Keratinocyte (primary cell): ENCODE data around the gene KANSL1. TPM values are rescaled to one million over a fixed set of nuclear protein-coding genes. Genes with fewer than 3 reads are reported as not detected.
"Not testable (repeated sequence)": the region's sequence is repeated elsewhere in the genome, so short reads cannot be mapped to it uniquely, and the experiment has no call there.

Experiments used
- DNase-seq: peaks from one replicate; pipeline ENCODE4 v3.0.0-alpha.2; 2011; ENCODE audit warnings: low read depth, missing footprints, low spot score
- FAIRE-seq: peaks from 2 replicates; lab custom pipeline; 2011; peaks lifted over from hg19 to GRCh38; lab: Jason Lieb, UNC
- H2AFZ ChIP-seq: 2 replicates; pipeline ENCODE4 v1.6.0; 2012; ENCODE audit warnings: low read length, control low read depth, inconsistent platforms; ENCODE audit not compliant: control insufficient read depth
- H3K27ac ChIP-seq: 2 replicates; pipeline ENCODE4 v1.5.1; 2011; ENCODE audit warnings: low read length; ENCODE audit not compliant: control insufficient read depth, insufficient read depth
- H3K27me3 ChIP-seq: 3 replicates; pipeline ENCODE4 v1.6.0; 2011; ENCODE audit warnings: low read length; ENCODE audit not compliant: control insufficient read depth, insufficient read depth; ENCODE audit errors: extremely low read depth
- H3K36me3 ChIP-seq, 2 experiments: 2 replicates in 1 of 2; 3 replicates in 1 of 2; pipeline ENCODE4 v1.5.1; 2011; ENCODE audit warnings: low read length in 2 of 2, mild to moderate bottlenecking in 1 of 2; ENCODE audit not compliant: control insufficient read depth in 2 of 2, insufficient read depth in 2 of 2; ENCODE audit errors: extremely low read depth in 1 of 2
- H3K4me1 ChIP-seq: 3 replicates; pipeline ENCODE4 v1.5.1; 2011; ENCODE audit warnings: low read length; ENCODE audit not compliant: control insufficient read depth, insufficient read depth; ENCODE audit errors: extremely low read depth
- H3K4me2 ChIP-seq: 3 replicates; pipeline ENCODE4 v1.6.0; 2011; ENCODE audit warnings: low read depth, low read length; ENCODE audit not compliant: control insufficient read depth, insufficient read depth; ENCODE audit errors: extremely low read depth
- H3K4me3 ChIP-seq, 3 experiments: fragments of 200-600 bp in 1 of 3; sonication (generic) in 1 of 3; 2 replicates in 2 of 3; 3 replicates in 1 of 3; pipeline ENCODE4 v1.5.1; 2011 to 2016; ENCODE audit warnings: low read length in 3 of 3, mild to moderate bottlenecking in 3 of 3, control low read depth in 2 of 3, inconsistent platforms in 1 of 3, low read depth in 1 of 3, mixed read lengths in 1 of 3, mixed run types in 1 of 3, moderate library complexity in 1 of 3; ENCODE audit not compliant: control insufficient read depth in 2 of 3, insufficient read depth in 2 of 3; ENCODE audit errors: extremely low read depth in 1 of 3
- H3K79me2 ChIP-seq: 2 replicates; pipeline ENCODE4 v1.6.0; 2012; ENCODE audit warnings: low read length; ENCODE audit not compliant: control insufficient read depth, insufficient read depth
- H3K9ac ChIP-seq: 3 replicates; pipeline ENCODE4 v1.6.0; 2011; ENCODE audit warnings: low read length; ENCODE audit not compliant: control insufficient read depth, insufficient read depth; ENCODE audit errors: extremely low read depth
- H3K9me1 ChIP-seq: 3 replicates; pipeline ENCODE4 v1.6.0; 2011; ENCODE audit warnings: low read length; ENCODE audit not compliant: control insufficient read depth, insufficient read depth; ENCODE audit errors: extremely low read depth
- H3K9me3 ChIP-seq: 2 replicates; pipeline ENCODE4 v1.5.1; 2012; ENCODE audit warnings: low read depth, low read length; ENCODE audit not compliant: control insufficient read depth
- H4K20me1 ChIP-seq: 3 replicates; pipeline ENCODE4 v1.6.0; 2011; ENCODE audit warnings: low read length; ENCODE audit not compliant: control insufficient read depth, insufficient read depth; ENCODE audit errors: extremely low read depth
- CTCF ChIP-seq, 3 experiments: IDR thresholded peaks in 1 of 3; conservative IDR thresholded peaks in 1 of 3; optimal IDR thresholded peaks in 1 of 3; 2 replicates in 2 of 3; 3 replicates in 1 of 3; pipeline versions ENCODE3 to v1.5.1; 2011; ENCODE audit warnings: low read length in 3 of 3, mild to moderate bottlenecking in 3 of 3, moderate library complexity in 2 of 3, control low read depth in 1 of 3, inconsistent platforms in 1 of 3; ENCODE audit not compliant: insufficient read depth in 2 of 3; ENCODE audit errors: extremely low read depth in 1 of 3
- EZH2 ChIP-seq: IDR thresholded peaks from one replicate; pipeline ENCODE4 v1.6.1; 2012; ENCODE audit warnings: inconsistent platforms, mild to moderate bottlenecking, low read length, moderate library complexity
- dilution Hi-C: fragments of 300-500 bp; cut with MboI; formaldehyde crosslinking; loops from one replicate; pipeline ENCODE4 v1.7.0; 2020; ENCODE audit warnings: low sequenced_read_pairs; ENCODE audit not compliant: extremely low pct_ligation_motif_present
- polyA plus RNA-seq, 5 experiments: library from polyadenylated mRNA; depleted of rRNA in 3 of 5; stranded (reverse) in 3 of 5; stranded (forward) in 1 of 5; unstranded in 1 of 5; fragments of >200 nt; gene quantifications; 1 replicate in 1 of 5; 2 replicates in 3 of 5; 3 replicates in 1 of 5; pipeline versions ENCODE4 v1.2.1 to v1.2.3, GENCODE V29; 2011 to 2012; ENCODE audit warnings: missing spikeins in 2 of 5, low read depth in 1 of 5, low replicate concordance in 1 of 5

The KANSL1 gene
- polyA plus RNA-seq, 1 donor (not counting 4 experiments of a cell fraction or from before 2014, with no cell fraction given), result 17.6 TPM

GRCh38 chr17:46106966-46107644 is 86.1 kb downstream of the KANSL1 start:
- Histone ChIP-seq H3K79me2 (peaks cover 87% of the 10 kb centered on the region), H3K4me2 (no peak overlapping the region), H3K27ac (no peak overlapping the region), H3K4me1 (peaks cover 14% of the 10 kb centered on the region), H2AFZ (no peak overlapping the region), H3K9me3 (no peaks in the 10 kb centered on the region), H3K4me3 (no peak overlapping the region), H4K20me1 (peaks cover 17% of the 10 kb centered on the region), H3K9me1 (peaks cover 4% of the 10 kb centered on the region), H3K27me3 (no peaks in the 10 kb centered on the region), H3K36me3 (no peaks in the 10 kb centered on the region), H3K9ac (no peak overlapping the region)
- dilution Hi-C loops, result no loop called here
- FAIRE-seq (no peak), DNase-seq (no peak)
- no peak for TF ChIP-seq CTCF (optimal IDR thresholded peaks at IDR 0.05 in 1 of 3, IDR thresholded peaks at IDR 0.05 in 1 of 3, conservative IDR thresholded peaks at IDR 0.05 in 1 of 3; ENCODE audit: extremely low read depth in 1 of 3, insufficient read depth in 2 of 3, low read length in 3 of 3)
- no peak for TF ChIP-seq EZH2

GRCh38 chr17:46102806-46103205 is 90.4 kb downstream of the KANSL1 start:
- dilution Hi-C loops, H3K4me1 ChIP-seq: not testable (repeated sequence)
- peaks cover 19% of the 10 kb centered on the region for H4K20me1 ChIP-seq

GRCh38 chr17:46101785-46102617 is 91.2 kb downstream of the KANSL1 start:
- not testable (repeated sequence) for H3K4me2 ChIP-seq

More at GRCh38 chr17:46102806-46103205, 90.4 kb downstream of the KANSL1 start:
- H3K9me1 ChIP-seq, H3K4me2 ChIP-seq, H3K27me3 ChIP-seq, H3K9me3 ChIP-seq, H3K36me3 ChIP-seq, DNase-seq, H2AFZ ChIP-seq, H3K4me3 ChIP-seq, H3K9ac ChIP-seq, FAIRE-seq, H3K27ac ChIP-seq: not testable (repeated sequence)
- peaks cover 76% of the 10 kb centered on the region for H3K79me2 ChIP-seq

More at GRCh38 chr17:46101785-46102617, 91.2 kb downstream of the KANSL1 start:
- H3K9ac ChIP-seq, H3K9me1 ChIP-seq, DNase-seq, H3K9me3 ChIP-seq, H3K4me1 ChIP-seq, H2AFZ ChIP-seq, H3K4me3 ChIP-seq, FAIRE-seq, dilution Hi-C loops, H3K36me3 ChIP-seq, H3K27me3 ChIP-seq: not testable (repeated sequence)
- H3K79me2 ChIP-seq, result peaks cover 76% of the 10 kb centered on the region
- peaks cover 15% of the 10 kb centered on the region for H4K20me1 ChIP-seq
- peak overlapping the region; percentile 49 for H3K27ac ChIP-seq
